ENCODE measurements around the gene SBNO1.

GRCh38 chr12:123267335-123267920 lies 97.2 kb downstream of the SBNO1 start:
- TF ChIP-seq, protein P1, sequence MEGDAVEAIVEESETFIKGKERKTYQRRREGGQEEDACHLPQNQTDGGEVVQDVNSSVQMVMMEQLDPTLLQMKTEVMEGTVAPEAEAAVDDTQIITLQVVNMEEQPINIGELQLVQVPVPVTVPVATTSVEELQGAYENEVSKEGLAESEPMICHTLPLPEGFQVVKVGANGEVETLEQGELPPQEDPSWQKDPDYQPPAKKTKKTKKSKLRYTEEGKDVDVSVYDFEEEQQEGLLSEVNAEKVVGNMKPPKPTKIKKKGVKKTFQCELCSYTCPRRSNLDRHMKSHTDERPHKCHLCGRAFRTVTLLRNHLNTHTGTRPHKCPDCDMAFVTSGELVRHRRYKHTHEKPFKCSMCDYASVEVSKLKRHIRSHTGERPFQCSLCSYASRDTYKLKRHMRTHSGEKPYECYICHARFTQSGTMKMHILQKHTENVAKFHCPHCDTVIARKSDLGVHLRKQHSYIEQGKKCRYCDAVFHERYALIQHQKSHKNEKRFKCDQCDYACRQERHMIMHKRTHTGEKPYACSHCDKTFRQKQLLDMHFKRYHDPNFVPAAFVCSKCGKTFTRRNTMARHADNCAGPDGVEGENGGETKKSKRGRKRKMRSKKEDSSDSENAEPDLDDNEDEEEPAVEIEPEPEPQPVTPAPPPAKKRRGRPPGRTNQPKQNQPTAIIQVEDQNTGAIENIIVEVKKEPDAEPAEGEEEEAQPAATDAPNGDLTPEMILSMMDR (IDR thresholded peaks at IDR 0.05), result no peak
- TF ChIP-seq POLR2A (IDR thresholded peaks at IDR 0.05), result no peak
